Left colon (tissue), 2 donors: Measurements from ENCODE around the gene PI4K2B. TPM values are rescaled to one million over a fixed set of nuclear protein-coding genes. Genes with fewer than 3 reads are reported as not detected.
"Not testable (repeated sequence)": the region's sequence is repeated elsewhere in the genome, so short reads cannot be mapped to it uniquely, and the experiment has no call there.

Source experiments
- ATAC-seq: fragments of 200-7000 bp; cut with Tn5 transposase; one replicate; pipeline ENCODE4 v1.9.1; 2020; ENCODE audit warnings: mild to moderate bottlenecking, moderate library complexity
- DNase-seq, 2 donors: peaks; one replicate each; pipeline ENCODE4 v3.0.0-alpha.2; 2020
- intact Hi-C, 2 donors: fragments of 100-400 bp; cut with DNase I in 1 of 2; cut with micrococcal nuclease in 1 of 2; formaldehyde crosslinking; loops; one replicate each; pipeline versions ENCODE4 v1.11.2 to v1.14.0; 2022; cut with DNase I, micrococcal nuclease
- total RNA-seq, 2 donors: library from RNA; stranded (reverse); fragmentation: NEBNext Ultra II Directional; extraction: Animal tissue kit (Norgen Biotek cat#: 25700); gene quantifications; one replicate each; pipeline ENCODE4 v1.2.1, GENCODE V29; 2021
- donor health status: DM: no; HTN: no; CAD: no.
- donor health status: DM: yes; HTN: yes; CAD: no.

PI4K2B gene
- total RNA-seq, 2 donors from 2014 or later: 23.8 to 28.4 TPM

GRCh38 chr4:25238052-25238451 is 4.2 kb downstream of the PI4K2B start:
- intact Hi-C loops: no loop called here
- DNase-seq (no peak), ATAC-seq (no peak)

GRCh38 chr4:25239528-25239927 is 5.7 kb downstream of the PI4K2B start:
- intact Hi-C loops, ATAC-seq: not testable (repeated sequence)

GRCh38 chr4:25240754-25241210 is 6.9 kb downstream of the PI4K2B start:
- intact Hi-C loops, DNase-seq, ATAC-seq: not testable (repeated sequence)

More at GRCh38 chr4:25239528-25239927, 5.7 kb downstream of the PI4K2B start:
- not testable (repeated sequence) for DNase-seq

GRCh38 chr4:25242195-25242594 is 8.4 kb downstream of the PI4K2B start:
- ATAC-seq, intact Hi-C loops, DNase-seq: not testable (repeated sequence)

GRCh38 chr4:25245181-25245580 is 11.3 kb downstream of the PI4K2B start:
- DNase-seq: no peak
- no peak for ATAC-seq
- intact Hi-C loops: no loop called here

GRCh38 chr4:25246680-25247611 is 13.1 kb downstream of the PI4K2B start:
- DNase-seq: no peak
- intact Hi-C loops: no loop called here
- no peak for ATAC-seq

- intact Hi-C loops, ATAC-seq, DNase-seq: not testable (repeated sequence)
Measured at GRCh38 chr4:25248875-25249274, 15.0 kb downstream of the PI4K2B start.

GRCh38 chr4:25249494-25249893 is 15.7 kb downstream of the PI4K2B start:
- intact Hi-C loops, ATAC-seq, DNase-seq: not testable (repeated sequence)

GRCh38 chr4:25252230-25253070 is 18.6 kb downstream of the PI4K2B start:
- intact Hi-C loops: no loop called here
- ATAC-seq: no peak
- DNase-seq: no peak

- no peak for ATAC-seq
- no peak for DNase-seq
- intact Hi-C loops: no loop called here
Measured at GRCh38 chr4:25253071-25253445, 19.2 kb downstream of the PI4K2B start.

GRCh38 chr4:25253786-25254185 is 20.0 kb downstream of the PI4K2B start:
- ATAC-seq, intact Hi-C loops, DNase-seq: not testable (repeated sequence)

GRCh38 chr4:25258980-25259578 is 25.2 kb downstream of the PI4K2B start:
- intact Hi-C loops: no loop called here
- ATAC-seq (no peak), DNase-seq (no peak)

- intact Hi-C loops: no loop called here
- DNase-seq: no peak
- no peak for ATAC-seq
Measured at GRCh38 chr4:25271866-25272265, 38.0 kb downstream of the PI4K2B start.

GRCh38 chr4:25280210-25280609 is 46.4 kb downstream of the PI4K2B start:
- ATAC-seq: no peak
- intact Hi-C loops: no loop called here
- no peak for DNase-seq

- intact Hi-C loops: no loop called here
- DNase-seq: no peak
- ATAC-seq: no peak
Measured at GRCh38 chr4:25283948-25284347, 50.1 kb downstream of the PI4K2B start.

GRCh38 chr4:25284466-25284865 is 50.6 kb downstream of the PI4K2B start:
- DNase-seq (no peak), ATAC-seq (no peak)
- intact Hi-C loops: no loop called here

GRCh38 chr4:25290490-25291067 is 56.7 kb downstream of the PI4K2B start:
- intact Hi-C loops: no loop called here
- ATAC-seq: no peak
- DNase-seq: no peak

GRCh38 chr4:25291158-25291733 is 57.4 kb downstream of the PI4K2B start:
- no peak for ATAC-seq
- intact Hi-C loops: no loop called here

More at GRCh38 chr4:25291158-25291733, 57.4 kb downstream of the PI4K2B start:
- DNase-seq: no peak
